NCI-H345 (cell line): ENCODE results near the gene SMIM24.
"Not testable (repeated sequence)": the region's sequence is repeated elsewhere in the genome, so short reads cannot be mapped to it uniquely, and the experiment has no call there.

ENCODE experiments used
- DNase-seq: peaks from one replicate; lab custom pipeline; 2025; lab: John Stamatoyannopoulos, UW

Gene SMIM24

GRCh38 chr19:3455960-3456601, 24.2 kb downstream of the SMIM24 start:
- no peak for DNase-seq

- DNase-seq = no peak
Observed at GRCh38 chr19:3455393-3455955, 24.9 kb downstream of the SMIM24 start.

GRCh38 chr19:3454656-3455392, 25.5 kb downstream of the SMIM24 start:
- no peak for DNase-seq

- no peak for DNase-seq
Observed at GRCh38 chr19:3453840-3454239, 26.5 kb downstream of the SMIM24 start.

GRCh38 chr19:3452942-3453214, 27.4 kb downstream of the SMIM24 start:
- DNase-seq = not testable (repeated sequence)

- no peak for DNase-seq
Observed at GRCh38 chr19:3452171-3452941, 28.0 kb downstream of the SMIM24 start.

- no peak for DNase-seq
Observed at GRCh38 chr19:3451451-3451866, 28.9 kb downstream of the SMIM24 start.

- no peak for DNase-seq
Observed at GRCh38 chr19:3450796-3451411, 29.4 kb downstream of the SMIM24 start.

GRCh38 chr19:3448616-3449334, 31.6 kb downstream of the SMIM24 start:
- no peak for DNase-seq

GRCh38 chr19:3446657-3447056, 33.7 kb downstream of the SMIM24 start:
- DNase-seq = not testable (repeated sequence)

GRCh38 chr19:3444695-3445234, 35.6 kb downstream of the SMIM24 start:
- DNase-seq = no peak

- no peak for DNase-seq
Observed at GRCh38 chr19:3443840-3444694, 36.3 kb downstream of the SMIM24 start.

GRCh38 chr19:3442487-3443071, 37.7 kb downstream of the SMIM24 start:
- DNase-seq = no peak

- DNase-seq = no peak
Observed at GRCh38 chr19:3441986-3442329, 38.4 kb downstream of the SMIM24 start.

- no peak for DNase-seq
Observed at GRCh38 chr19:3441089-3441985, 39.0 kb downstream of the SMIM24 start.

GRCh38 chr19:3440082-3440481, 40.2 kb downstream of the SMIM24 start:
- DNase-seq = peak; percentile 18

GRCh38 chr19:3434630-3435553, 45.4 kb downstream of the SMIM24 start:
- DNase-seq = peak; percentile 98
